ENCODE measurements around the gene CLIP1.

Gene CLIP1

DNA sequence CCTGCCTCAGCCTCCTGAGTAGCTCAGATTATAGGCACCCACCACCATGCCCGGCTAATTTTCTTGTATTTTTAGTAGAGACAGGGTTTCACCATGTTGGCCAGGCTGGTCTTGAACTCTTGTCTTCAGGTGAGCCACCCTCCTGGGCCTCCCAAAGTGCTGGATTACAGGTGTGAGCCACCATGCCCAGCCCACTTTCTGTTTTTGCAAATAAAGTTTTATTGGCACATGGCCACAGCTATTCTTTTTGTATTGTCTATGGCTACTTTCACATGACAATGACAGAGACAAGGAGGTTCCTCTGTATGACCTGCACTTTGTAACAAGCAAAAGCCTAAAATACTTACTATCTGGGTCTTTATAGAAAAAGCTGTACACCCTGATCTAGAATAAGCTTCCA is 176.9 kb downstream of the CLIP1 start:
- DNase-seq (ENCODE audit: low spot score) = no peak

GRCh38 chr12:122244565-122245371 is 177.7 kb downstream of the CLIP1 start:
- DNase-seq (ENCODE audit: low spot score) = no peak

GRCh38 chr12:122243965-122244364 is 178.5 kb downstream of the CLIP1 start:
- no peak for DNase-seq (ENCODE audit: low spot score)

DNA sequence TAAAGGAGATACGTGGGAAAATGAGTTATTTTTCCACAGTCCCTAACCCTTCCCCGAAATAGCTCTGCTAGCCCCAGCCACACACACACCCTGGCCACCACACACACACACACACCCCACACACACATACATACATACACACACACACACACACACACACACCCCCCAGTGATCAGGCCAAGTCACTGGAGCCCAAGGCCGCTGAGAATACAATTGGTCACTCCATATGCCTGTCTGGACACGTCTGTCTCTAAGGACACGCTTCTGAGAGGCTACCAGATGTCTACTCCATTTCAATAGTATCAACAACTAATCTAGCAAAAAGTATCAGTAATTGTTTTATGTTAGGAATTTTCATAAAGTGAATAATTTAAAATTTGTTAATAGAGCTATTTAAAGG is 183.6 kb downstream of the CLIP1 start:
- no peak for DNase-seq (ENCODE audit: low spot score)

- DNase-seq (ENCODE audit: low spot score) = no peak
Observed at GRCh38 chr12:122235741-122236140, 186.7 kb downstream of the CLIP1 start.

DNA sequence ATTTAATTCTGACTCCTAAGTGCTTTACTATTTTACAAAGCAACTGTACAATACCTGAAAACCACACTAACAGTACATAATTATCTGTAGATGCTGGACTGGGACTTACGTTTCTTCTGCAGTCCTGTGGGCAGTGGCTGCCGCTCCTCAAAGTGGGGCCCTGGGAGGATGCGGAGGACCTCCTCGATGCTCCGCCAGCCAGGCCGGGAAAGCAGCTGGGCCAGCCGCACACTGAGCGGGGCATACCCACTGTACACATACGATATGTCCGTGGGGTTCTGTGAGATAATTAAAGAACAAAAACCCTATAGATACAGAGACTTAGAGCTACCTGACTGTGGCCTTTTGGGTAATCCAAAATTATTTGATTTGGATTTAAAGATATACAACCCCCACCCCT is 189.8 kb downstream of the CLIP1 start:
- DNase-seq (ENCODE audit: low spot score) = no peak

- DNase-seq (ENCODE audit: low spot score) = no peak
Observed at GRCh38 chr12:122230798-122231197, 191.7 kb downstream of the CLIP1 start.

DNA sequence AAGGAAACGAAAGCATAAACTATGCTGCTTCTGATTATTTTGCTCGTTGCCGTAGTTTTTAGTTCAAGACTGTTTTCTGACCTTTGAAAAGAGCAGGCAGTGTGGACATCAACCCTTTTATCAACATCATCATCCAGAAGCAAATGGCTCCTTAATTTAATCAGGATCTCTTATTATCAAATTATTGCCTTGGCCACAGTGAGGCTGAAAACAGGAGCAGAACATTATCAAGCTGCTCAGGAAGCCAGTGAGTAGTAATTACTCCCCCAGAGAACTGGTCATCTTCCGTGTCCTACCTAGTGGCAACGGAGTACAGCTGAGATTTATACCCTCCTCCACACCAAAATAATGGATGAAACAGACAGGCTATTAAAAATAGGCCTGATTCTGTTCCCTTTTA is 194.4 kb downstream of the CLIP1 start:
- no peak for DNase-seq (ENCODE audit: low spot score)

- no peak for DNase-seq (ENCODE audit: low spot score)
Observed at GRCh38 chr12:122227341-122227740, 195.1 kb downstream of the CLIP1 start.

DNA sequence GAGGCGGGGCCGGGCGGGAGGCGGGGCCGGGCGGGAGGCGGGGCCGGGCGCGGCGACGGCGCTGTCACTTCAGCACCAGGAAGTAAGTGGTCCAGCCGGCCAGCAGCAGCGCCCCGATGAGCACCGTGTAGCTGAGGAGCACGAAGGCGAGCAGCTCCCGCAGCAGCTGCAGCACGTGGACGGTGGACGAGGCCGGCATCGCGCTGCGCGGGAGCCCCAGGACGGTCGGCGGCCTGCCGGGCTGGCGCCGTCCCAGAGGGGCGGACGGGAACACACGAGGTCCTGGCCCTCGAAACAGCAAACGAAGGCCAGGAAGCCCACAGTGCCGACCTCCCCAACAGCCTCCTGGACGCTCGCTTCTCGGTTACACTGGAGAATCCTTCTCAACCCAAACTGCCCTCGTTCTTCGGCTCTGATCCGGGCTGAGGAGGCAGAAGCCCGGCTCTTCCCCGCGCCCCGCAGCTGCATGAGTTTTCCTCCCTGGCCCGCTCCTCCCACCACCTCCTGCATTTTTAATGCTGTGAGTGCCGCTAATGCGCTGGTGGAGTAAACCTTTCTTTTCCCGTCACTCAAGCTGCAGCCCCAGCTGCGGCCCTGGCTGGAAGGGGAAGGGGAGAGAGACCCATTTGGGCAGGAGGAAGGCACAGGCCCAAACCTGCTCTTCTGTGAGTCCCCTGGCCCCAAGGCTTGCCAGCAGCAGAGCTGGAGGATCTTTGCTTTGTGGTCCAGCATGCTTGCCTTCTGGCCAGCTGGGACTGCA is 195.9 kb downstream of the CLIP1 start:
- DNase-seq (ENCODE audit: low spot score) = no peak

- peak; percentile 99 for DNase-seq (ENCODE audit: low spot score)
Observed at GRCh38 chr12:122225683-122226365, 196.6 kb downstream of the CLIP1 start, which contains the start of gene DIABLO. Gene DIABLO (minus strand): TSS chr12:122226052. CDS start chr12:122226014, 38 bp downstream.

All from NAMALWA (cell line).